Immature natural killer cell (primary cell): ENCODE results near the gene SVBP. TPM values are rescaled to one million over a fixed set of nuclear protein-coding genes. Genes with fewer than 3 reads are reported as not detected.

Source experiments
- DNase-seq, 3 donors: peaks; one replicate each; pipeline ENCODE4 v3.0.0; 2022; ENCODE audit warnings: mixed read lengths in 1 of 3
- H3K27ac Mint-ChIP-seq, 6 donors: one replicate each; pipeline ENCODE4 v1.8.0; 2020; ENCODE audit warnings: mixed read lengths in 6 of 6, mild to moderate bottlenecking in 5 of 6, inconsistent platforms in 4 of 6, moderate library complexity in 3 of 6
- H3K27me3 Mint-ChIP-seq, 3 donors: one replicate each; pipeline ENCODE4 v1.8.0; 2020 to 2021; ENCODE audit warnings: low read depth in 3 of 3, mild to moderate bottlenecking in 3 of 3, mixed read lengths in 3 of 3, moderate library complexity in 3 of 3, inconsistent platforms in 1 of 3
- H3K36me3 Mint-ChIP-seq, 3 donors: one replicate each; pipeline ENCODE4 v1.8.0; 2020; ENCODE audit warnings: mixed read lengths in 3 of 3, inconsistent platforms in 2 of 3, mild to moderate bottlenecking in 2 of 3
- H3K4me1 Mint-ChIP-seq, 2 donors: one replicate each; pipeline ENCODE4 v1.8.0; 2020; ENCODE audit warnings: inconsistent platforms in 2 of 2, mild to moderate bottlenecking in 2 of 2, mixed read lengths in 2 of 2, moderate library complexity in 1 of 2
- H3K4me3 Mint-ChIP-seq, 5 donors: one replicate each; pipeline ENCODE4 v1.8.0; 2020; ENCODE audit warnings: mild to moderate bottlenecking in 5 of 5, mixed read lengths in 5 of 5, inconsistent platforms in 3 of 5, moderate library complexity in 3 of 5
- H3K9me3 Mint-ChIP-seq, 6 donors: one replicate each; pipeline ENCODE4 v1.8.0; 2020; ENCODE audit warnings: mild to moderate bottlenecking in 6 of 6, mixed read lengths in 6 of 6, inconsistent platforms in 4 of 6, moderate library complexity in 3 of 6
- polyA plus RNA-seq, 3 donors: library from polyadenylated mRNA; unstranded; fragments of 300-500 nt; fragmentation: Illumina TruSeq; gene quantifications; one replicate each; pipeline ENCODE4 v1.2.3, GENCODE V29; 2021

Gene SVBP
- polyA plus RNA-seq, 3 donors from 2014 or later: 29.3 to 45.0 (median 36.8) TPM

- Mint-ChIP-seq H3K36me3 (peaks cover 15 to 40% (median 19%) of the 10 kb centered on the region in 3 donors), H3K27me3 (peaks cover 0 to 2% (median 0%) of the 10 kb centered on the region in 3 donors), H3K4me1 (peaks cover 11 to 17% of the 10 kb centered on the region in 2 donors), H3K9me3 (no peaks in the 10 kb centered on the region), H3K4me3 (no peak overlapping the region), H3K27ac (peak overlapping the region in 1 of 6 donors; percentile 5)
- DNase-seq: no peak
These were observed 37.5 kb downstream of the SVBP start for GRCh38 chr1:42779725-42780124.

GRCh38 chr1:42777852-42778251, 39.3 kb downstream of the SVBP start:
- Mint-ChIP-seq H3K4me3 (no peak overlapping the region), H3K27ac (peak overlapping the region in 1 of 6 donors; percentile 56), H3K36me3 (peaks cover 15 to 46% (median 19%) of the 10 kb centered on the region in 3 donors), H3K9me3 (no peaks in the 10 kb centered on the region), H3K4me1 (peaks cover 11 to 14% of the 10 kb centered on the region in 2 donors), H3K27me3 (peaks cover 0 to 2% (median 0%) of the 10 kb centered on the region in 3 donors)
- peak in 2 of 3 donors; percentile 7 to 17 for DNase-seq

GRCh38 chr1:42776502-42776901, 40.7 kb downstream of the SVBP start:
- H3K27ac Mint-ChIP-seq: peak overlapping the region in 2 of 6 donors; percentile 2 to 71
- H3K4me3 Mint-ChIP-seq: no peak overlapping the region
- no peak for DNase-seq
- H3K27me3 Mint-ChIP-seq: no peaks in the 10 kb centered on the region
- H3K4me1 Mint-ChIP-seq: peaks cover 16 to 22% of the 10 kb centered on the region in 2 donors
- no peaks in the 10 kb centered on the region for H3K9me3 Mint-ChIP-seq
- peaks cover 11 to 43% (median 16%) of the 10 kb centered on the region in 3 donors for H3K36me3 Mint-ChIP-seq

- Mint-ChIP-seq H3K9me3 (no peaks in the 10 kb centered on the region), H3K27me3 (no peaks in the 10 kb centered on the region), H3K27ac (peak overlapping the region in 1 of 6 donors; percentile 2), H3K36me3 (peaks cover 11 to 38% (median 21%) of the 10 kb centered on the region in 3 donors), H3K4me3 (no peak overlapping the region), H3K4me1 (peaks cover 20 to 33% of the 10 kb centered on the region in 2 donors)
- DNase-seq: no peak
These were observed 42.2 kb downstream of the SVBP start for GRCh38 chr1:42774928-42775526.

- H3K4me3 Mint-ChIP-seq: no peak overlapping the region
- H3K36me3 Mint-ChIP-seq: peaks cover 11 to 34% (median 17%) of the 10 kb centered on the region in 3 donors
- no peaks in the 10 kb centered on the region for H3K9me3 Mint-ChIP-seq
- peaks cover 31 to 34% of the 10 kb centered on the region in 2 donors for H3K4me1 Mint-ChIP-seq
- no peaks in the 10 kb centered on the region for H3K27me3 Mint-ChIP-seq
- no peak for DNase-seq
- H3K27ac Mint-ChIP-seq: peak overlapping the region in 1 of 6 donors; percentile 45
These were observed 43.8 kb downstream of the SVBP start for GRCh38 chr1:42773420-42773819.

- no peak overlapping the region for H3K27ac Mint-ChIP-seq
- peak overlapping the region in 3 of 5 donors; percentile 22 to 46 (median 42) for H3K4me3 Mint-ChIP-seq
- peaks cover 40 to 49% of the 10 kb centered on the region in 2 donors for H3K4me1 Mint-ChIP-seq
- DNase-seq: no peak
- peaks cover 0 to 7% (median 6%) of the 10 kb centered on the region in 3 donors for H3K36me3 Mint-ChIP-seq
- peaks cover 0 to 5% (median 2%) of the 10 kb centered on the region in 3 donors for H3K27me3 Mint-ChIP-seq
- H3K9me3 Mint-ChIP-seq: no peaks in the 10 kb centered on the region
These were observed 47.4 kb downstream of the SVBP start for GRCh38 chr1:42769811-42770210.

GRCh38 chr1:42768172-42768571, 49.0 kb downstream of the SVBP start:
- Mint-ChIP-seq H3K27ac (peak overlapping the region in 4 of 6 donors; percentile 83 to 94 (median 89)), H3K4me1 (peaks cover 40 to 46% of the 10 kb centered on the region in 2 donors), H3K36me3 (peaks cover 0 to 6% (median 3%) of the 10 kb centered on the region in 3 donors), H3K9me3 (no peaks in the 10 kb centered on the region), H3K4me3 (peak overlapping the region in 3 of 5 donors; percentile 21 to 94 (median 92)), H3K27me3 (peaks cover 0 to 5% (median 2%) of the 10 kb centered on the region in 3 donors)
- DNase-seq: no peak

GRCh38 chr1:42767510-42768000, 49.6 kb downstream of the SVBP start:
- Mint-ChIP-seq H3K27me3 (peaks cover 0 to 5% (median 2%) of the 10 kb centered on the region in 3 donors), H3K4me1 (peaks cover 37 to 41% of the 10 kb centered on the region in 2 donors), H3K4me3 (peak overlapping the region in 2 of 5 donors; percentile 92 to 94), H3K36me3 (peaks cover 0 to 6% (median 0%) of the 10 kb centered on the region in 3 donors), H3K9me3 (no peaks in the 10 kb centered on the region), H3K27ac (peak overlapping the region in 5 of 6 donors; percentile 83 to 94 (median 89))
- DNase-seq: no peak

- peaks cover 0 to 6% (median 2%) of the 10 kb centered on the region in 3 donors for H3K36me3 Mint-ChIP-seq
- peak within 1 kb of the TSS in 5 of 6 donors; percentile 89 to 94 (median 93) for H3K27ac Mint-ChIP-seq
- H3K27me3 Mint-ChIP-seq: peaks cover 0 to 5% (median 2%) of the 10 kb centered on the region in 3 donors
- peak; percentile 100 for DNase-seq
- peaks cover 33 to 37% of the 10 kb centered on the region in 2 donors for H3K4me1 Mint-ChIP-seq
- H3K4me3 Mint-ChIP-seq: peak within 1 kb of the TSS in 2 of 5 donors; percentile 92 to 94
- H3K9me3 Mint-ChIP-seq: no peaks in the 10 kb centered on the region
These were observed 50.3 kb downstream of the SVBP start, which contains the start of the genes C1orf50 and P3H1 for GRCh38 chr1:42766741-42767509. C1orf50 (plus strand) TSS chr1:42767249; CDS start chr1:42767312, 63 bp downstream. P3H1 (minus strand) TSS chr1:42767028; CDS start chr1:42766971, 57 bp downstream.

GRCh38 chr1:42765832-42766740, 51.1 kb downstream of the SVBP start:
- DNase-seq: peak in 2 of 3 donors; percentile 8 to 15
- Mint-ChIP-seq H3K36me3 (peaks cover 0 to 6% (median 5%) of the 10 kb centered on the region in 3 donors), H3K27ac (peak overlapping the region in 1 of 6 donors; percentile 3), H3K4me1 (peaks cover 33% of the 10 kb centered on the region in 2 donors), H3K27me3 (peaks cover 0 to 5% (median 2%) of the 10 kb centered on the region in 3 donors), H3K4me3 (no peak overlapping the region), H3K9me3 (no peaks in the 10 kb centered on the region)

GRCh38 chr1:42765269-42765668, 51.9 kb downstream of the SVBP start:
- no peak overlapping the region for H3K4me3 Mint-ChIP-seq
- H3K9me3 Mint-ChIP-seq: no peaks in the 10 kb centered on the region
- peaks cover 0 to 5% (median 2%) of the 10 kb centered on the region in 3 donors for H3K27me3 Mint-ChIP-seq
- no peak for DNase-seq
- H3K4me1 Mint-ChIP-seq: peaks cover 25 to 28% of the 10 kb centered on the region in 2 donors
- peaks cover 0 to 5% (median 0%) of the 10 kb centered on the region in 3 donors for H3K36me3 Mint-ChIP-seq
- no peak overlapping the region for H3K27ac Mint-ChIP-seq

- Mint-ChIP-seq H3K4me1 (peaks cover 6 to 8% of the 10 kb centered on the region in 2 donors), H3K36me3 (peaks cover 0 to 13% (median 0%) of the 10 kb centered on the region in 3 donors), H3K27me3 (peaks cover 0 to 5% (median 2%) of the 10 kb centered on the region in 3 donors), H3K9me3 (no peaks in the 10 kb centered on the region), H3K4me3 (no peak overlapping the region), H3K27ac (no peak overlapping the region)
- DNase-seq: no peak
These were observed 54.9 kb downstream of the SVBP start for GRCh38 chr1:42762269-42762668.
